HUES6 (cell line): Measurements from ENCODE around the gene SHISA2.
"Not testable (repeated sequence)": the region's sequence is repeated elsewhere in the genome, so short reads cannot be mapped to it uniquely, and the experiment has no call there.

ENCODE experiments used
- H3K27ac ChIP-seq: 2 replicates; pipeline ENCODE4 v1.7.0; 2013; ENCODE audit warnings: low read depth, mild to moderate bottlenecking, low read length, inconsistent platforms
- H3K27me3 ChIP-seq: 2 replicates; pipeline ENCODE4 v1.6.1; 2013; ENCODE audit warnings: low read length; ENCODE audit not compliant: control insufficient read depth, insufficient read depth
- H3K36me3 ChIP-seq: 2 replicates; pipeline ENCODE4 v1.6.1; 2013; ENCODE audit warnings: low read length; ENCODE audit not compliant: control insufficient read depth, insufficient read depth
- H3K4me1 ChIP-seq: 2 replicates; pipeline ENCODE4 v1.6.1; 2013; ENCODE audit warnings: low read length; ENCODE audit not compliant: control insufficient read depth, insufficient read depth
- H3K4me3 ChIP-seq: 2 replicates; pipeline ENCODE4 v1.5.1; 2013; ENCODE audit warnings: low read depth, low read length
- H3K9ac ChIP-seq: one replicate; pipeline ENCODE4 v1.6.1; 2013; ENCODE audit warnings: mild to moderate bottlenecking, low read length
- H3K9me3 ChIP-seq: 2 replicates; pipeline ENCODE4 v1.6.1; 2013; ENCODE audit warnings: low read depth, low read length; ENCODE audit not compliant: control insufficient read depth, insufficient read depth

The SHISA2 gene

GRCh38 chr13:26051657-26052311, at the start of gene SHISA2:
SHISA2 (minus strand) TSS chr13:26052016; CDS start chr13:26050975, 1,041 bp downstream.
- Histone ChIP-seq H3K36me3 (peaks cover 2% of the 10 kb centered on the region; the same call in 1 of the 2 replicates), H3K9ac (peak within 1 kb of the TSS; percentile 48), H3K27ac (no peak within 1 kb of the TSS), H3K4me1 (peaks cover 6% of the 10 kb centered on the region), H3K27me3 (peaks cover 78% of the 10 kb centered on the region), H3K9me3 (no peaks in the 10 kb centered on the region), H3K4me3 (peak within 1 kb of the TSS; percentile 62)

DNA sequence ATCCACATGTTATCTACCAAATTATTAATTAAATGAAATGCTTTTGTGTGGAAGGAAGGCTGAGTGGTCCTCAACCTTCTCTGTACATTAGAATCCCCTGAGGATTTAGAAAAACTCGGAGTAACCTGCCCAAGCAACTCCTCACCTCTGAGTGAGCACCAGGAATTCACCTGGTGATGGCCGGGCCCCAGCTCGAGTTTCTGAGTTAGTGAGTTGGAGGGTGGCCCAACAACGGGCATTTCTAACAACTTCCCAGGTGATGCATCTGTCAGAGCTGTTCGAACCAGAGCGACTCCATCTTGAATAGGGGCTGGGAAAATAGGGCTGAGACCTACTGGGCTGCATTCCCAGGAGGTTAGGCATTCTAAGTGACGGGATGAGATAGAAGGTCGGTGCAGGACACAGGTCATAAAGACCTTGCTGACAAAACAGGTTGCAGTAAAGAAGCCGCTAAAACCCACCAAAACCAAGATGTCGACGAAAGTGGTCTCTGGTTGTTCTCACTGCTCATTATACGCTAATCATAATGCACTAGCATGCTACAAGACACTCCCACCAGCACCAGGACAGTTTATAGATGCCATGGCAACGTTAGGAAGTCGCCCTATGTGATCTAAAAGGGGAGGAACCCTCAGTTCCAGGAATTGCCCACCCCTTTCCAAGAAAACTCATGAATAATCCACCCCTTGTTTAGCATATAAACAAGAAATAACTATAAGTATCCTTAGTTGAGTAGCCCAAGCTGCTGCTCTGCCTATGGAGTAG, 44.2 kb upstream of the SHISA2 start:
- H3K36me3 ChIP-seq = no peaks in the 10 kb centered on the region
- no peak overlapping the region for H3K9ac ChIP-seq
- H3K4me1 ChIP-seq = no peaks in the 10 kb centered on the region
- peaks cover 8% of the 10 kb centered on the region for H3K9me3 ChIP-seq
- no peak overlapping the region for H3K4me3 ChIP-seq
- H3K27me3 ChIP-seq = no peaks in the 10 kb centered on the region
- H3K27ac ChIP-seq = no peak overlapping the region

GRCh38 chr13:26095338-26095737, 43.5 kb upstream of the SHISA2 start:
- Histone ChIP-seq H3K9me3 (0 out of 2 replicates have a peak, but pooled peaks cover 3% of the 10 kb centered on the region), H3K36me3 (no peaks in the 10 kb centered on the region), H3K4me1 (no peaks in the 10 kb centered on the region), H3K27ac (no peak overlapping the region), H3K9ac (no peak overlapping the region), H3K4me3 (no peak overlapping the region), H3K27me3 (no peaks in the 10 kb centered on the region)

- H3K27me3 ChIP-seq, H3K27ac ChIP-seq, H3K36me3 ChIP-seq: not testable (repeated sequence)
Measured at GRCh38 chr13:26076821-26077220, 25.0 kb upstream of the SHISA2 start.

DNA sequence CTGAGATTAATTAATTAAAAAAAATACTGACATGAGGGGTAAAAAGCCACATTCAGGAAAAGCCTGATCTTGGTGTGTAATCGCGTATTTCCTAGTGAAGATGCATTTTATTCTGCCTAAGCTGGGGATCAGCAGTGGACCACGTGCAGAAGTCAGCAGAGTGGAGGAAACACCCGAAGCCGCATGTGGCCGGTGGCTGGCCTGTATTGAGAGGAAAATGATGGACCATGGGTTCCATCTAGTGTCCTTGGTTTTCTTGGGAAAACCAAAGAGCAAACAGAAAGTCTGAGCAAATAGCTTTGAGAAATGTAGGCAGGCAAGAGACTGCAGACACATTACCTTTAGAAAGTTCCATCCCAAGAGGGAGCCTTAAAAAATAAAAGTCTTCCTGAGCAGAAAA, 23.7 kb upstream of the SHISA2 start:
- Histone ChIP-seq H3K27me3 (no peaks in the 10 kb centered on the region), H3K9me3 (no peaks in the 10 kb centered on the region), H3K4me3 (no peak overlapping the region), H3K36me3 (no peaks in the 10 kb centered on the region), H3K4me1 (peaks cover 6% of the 10 kb centered on the region), H3K9ac (no peak overlapping the region), H3K27ac (no peak overlapping the region)

More at GRCh38 chr13:26076821-26077220, 25.0 kb upstream of the SHISA2 start:
- not testable (repeated sequence) for H3K9ac ChIP-seq, H3K4me3 ChIP-seq, H3K9me3 ChIP-seq, H3K4me1 ChIP-seq

- H3K9me3 ChIP-seq = no peaks in the 10 kb centered on the region
- no peak overlapping the region for H3K9ac ChIP-seq
- no peak overlapping the region for H3K4me3 ChIP-seq
- no peaks in the 10 kb centered on the region for H3K36me3 ChIP-seq
- no peak overlapping the region for H3K27ac ChIP-seq
- no peaks in the 10 kb centered on the region for H3K27me3 ChIP-seq
- peaks cover 6% of the 10 kb centered on the region for H3K4me1 ChIP-seq
Measured at GRCh38 chr13:26074706-26075105, 22.9 kb upstream of the SHISA2 start.

- not testable (repeated sequence) for H3K36me3 ChIP-seq, H3K27me3 ChIP-seq, H3K9ac ChIP-seq, H3K9me3 ChIP-seq, H3K27ac ChIP-seq, H3K4me3 ChIP-seq, H3K4me1 ChIP-seq
Measured at GRCh38 chr13:26072335-26072734, 20.5 kb upstream of the SHISA2 start.

- Histone ChIP-seq H3K36me3 (no peaks in the 10 kb centered on the region), H3K27ac (no peak overlapping the region), H3K27me3 (no peaks in the 10 kb centered on the region), H3K9ac (no peak overlapping the region), H3K4me3 (no peak overlapping the region), H3K4me1 (no peaks in the 10 kb centered on the region), H3K9me3 (no peaks in the 10 kb centered on the region)
Measured at GRCh38 chr13:26071691-26072090, 19.9 kb upstream of the SHISA2 start.

- not testable (repeated sequence) for H3K36me3 ChIP-seq, H3K4me1 ChIP-seq, H3K4me3 ChIP-seq, H3K27ac ChIP-seq, H3K9ac ChIP-seq, H3K9me3 ChIP-seq, H3K27me3 ChIP-seq
Measured at GRCh38 chr13:26069642-26070041, 17.8 kb upstream of the SHISA2 start.

DNA sequence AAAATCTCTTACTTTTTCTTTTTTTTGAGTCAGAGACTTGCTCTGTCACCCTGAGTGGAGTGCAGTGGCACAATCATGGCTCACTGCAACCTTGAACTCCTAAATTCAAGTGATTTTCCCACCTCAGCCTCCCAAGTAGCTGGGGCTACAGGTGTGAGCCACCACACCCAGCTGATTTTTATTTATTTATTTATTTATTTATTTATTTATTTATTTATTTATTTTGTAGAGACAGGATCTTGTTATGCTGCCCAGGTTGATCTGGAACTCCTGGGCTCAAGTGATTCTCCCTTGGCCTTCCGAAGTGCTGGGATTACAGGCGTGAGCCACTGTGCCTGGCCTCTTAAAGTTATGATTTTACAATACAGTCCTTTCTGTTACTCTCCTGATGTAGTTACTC, 16.6 kb upstream of the SHISA2 start:
- H3K27ac ChIP-seq, H3K4me1 ChIP-seq, H3K9me3 ChIP-seq, H3K36me3 ChIP-seq, H3K27me3 ChIP-seq, H3K9ac ChIP-seq, H3K4me3 ChIP-seq: not testable (repeated sequence)

DNA sequence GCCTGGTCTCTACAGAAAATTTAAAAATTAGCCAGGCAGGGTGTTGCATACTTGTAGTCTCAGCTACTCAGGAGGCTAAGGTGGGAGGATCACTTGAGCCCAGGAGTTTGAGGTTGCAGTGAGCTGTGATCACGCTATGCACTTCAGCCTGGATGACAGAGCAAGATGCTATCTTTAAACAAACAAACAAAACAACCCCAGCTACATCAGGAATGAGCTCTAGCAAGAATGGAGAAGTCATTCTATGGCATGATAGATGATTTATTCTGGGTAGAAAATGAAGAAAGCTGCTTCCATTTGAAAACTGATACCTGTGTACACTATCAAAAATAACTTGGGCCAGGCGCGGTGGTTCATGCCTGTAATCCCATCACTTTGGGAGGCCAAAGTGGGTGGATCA, 15.8 kb upstream of the SHISA2 start:
- Histone ChIP-seq H3K27me3 (no peaks in the 10 kb centered on the region), H3K9me3 (no peaks in the 10 kb centered on the region), H3K27ac (no peak overlapping the region), H3K9ac (no peak overlapping the region), H3K36me3 (no peaks in the 10 kb centered on the region), H3K4me3 (no peak overlapping the region), H3K4me1 (no peaks in the 10 kb centered on the region)
